TTC549 (cell line): ENCODE data around the gene ZMPSTE24.

ENCODE experiments used
- FAIRE-seq: peaks from 2 replicates; lab custom pipeline; 2012; peaks lifted over from hg19 to GRCh38; lab: Jason Lieb, UNC

ZMPSTE24 gene

GRCh38 chr1:40264354-40264781 lies 6.3 kb downstream of the ZMPSTE24 start:
- no peak for FAIRE-seq

GRCh38 chr1:40265298-40265697 lies 7.3 kb downstream of the ZMPSTE24 start:
- FAIRE-seq: no peak

GRCh38 chr1:40265919-40266318 lies 7.9 kb downstream of the ZMPSTE24 start:
- FAIRE-seq: no peak

GRCh38 chr1:40266786-40267535 lies 8.9 kb downstream of the ZMPSTE24 start:
- FAIRE-seq: no peak

GRCh38 chr1:40267767-40268187 lies 9.7 kb downstream of the ZMPSTE24 start:
- no peak for FAIRE-seq

GRCh38 chr1:40268211-40268610 lies 10.2 kb downstream of the ZMPSTE24 start:
- no peak for FAIRE-seq

GRCh38 chr1:40270152-40270834 lies 12.3 kb downstream of the ZMPSTE24 start:
- FAIRE-seq: no peak

GRCh38 chr1:40272653-40273213 lies 14.7 kb downstream of the ZMPSTE24 start:
- no peak for FAIRE-seq

- no peak for FAIRE-seq
Measured at GRCh38 chr1:40273547-40274166, 15.6 kb downstream of the ZMPSTE24 start.

GRCh38 chr1:40274331-40274730 lies 16.3 kb downstream of the ZMPSTE24 start:
- no peak for FAIRE-seq

- FAIRE-seq: no peak
Measured at GRCh38 chr1:40276122-40276521, 18.1 kb downstream of the ZMPSTE24 start.

GRCh38 chr1:40281853-40282252 lies 23.8 kb downstream of the ZMPSTE24 start:
- FAIRE-seq: no peak

- FAIRE-seq: no peak
Measured at GRCh38 chr1:40291293-40291692, 33.3 kb downstream of the ZMPSTE24 start.

- FAIRE-seq: no peak
Measured at GRCh38 chr1:40299366-40300248, 41.6 kb downstream of the ZMPSTE24 start.

- no peak for FAIRE-seq
Measured at GRCh38 chr1:40300249-40300567, 42.2 kb downstream of the ZMPSTE24 start.

- FAIRE-seq: no peak
Measured at GRCh38 chr1:40300651-40301050, 42.6 kb downstream of the ZMPSTE24 start.

GRCh38 chr1:40301066-40301465 lies 43.0 kb downstream of the ZMPSTE24 start:
- FAIRE-seq: no peak

GRCh38 chr1:40301541-40302299 lies 43.7 kb downstream of the ZMPSTE24 start:
- no peak for FAIRE-seq

- FAIRE-seq: no peak
Measured at GRCh38 chr1:40302475-40302874, 44.4 kb downstream of the ZMPSTE24 start.

- FAIRE-seq: no peak
Measured at GRCh38 chr1:40303051-40303771, 45.2 kb downstream of the ZMPSTE24 start.

GRCh38 chr1:40303790-40304189 lies 45.8 kb downstream of the ZMPSTE24 start:
- no peak for FAIRE-seq
